ENCODE measurements around the gene KRT222. TPM values are rescaled to one million over a fixed set of nuclear protein-coding genes. Genes with fewer than 3 reads are reported as not detected.
A peak's percentile ranks its signal among the peaks of the same experiment; 100 is the strongest.

The KRT222 gene
- total RNA-seq, 1 experiment from 2014 or later = not detected

DNA sequence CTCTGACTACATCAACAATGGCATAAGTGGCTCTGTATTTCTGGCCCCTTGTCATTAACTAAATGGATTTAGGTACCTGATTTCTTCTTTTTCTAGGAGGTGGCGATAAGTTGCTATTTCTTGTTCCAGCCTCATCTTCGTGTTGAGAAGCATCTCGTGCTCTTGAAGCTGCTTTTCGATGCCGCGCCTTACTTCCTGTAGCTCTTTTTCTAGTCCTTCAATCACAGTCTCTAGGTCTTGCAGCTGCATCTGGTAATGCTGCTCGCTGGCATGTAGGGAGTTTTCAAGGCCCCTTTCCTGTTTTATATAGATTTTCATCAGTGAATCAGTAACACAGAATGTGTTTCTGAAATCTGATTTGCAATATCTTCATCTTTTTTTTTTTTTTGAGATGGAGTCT lies 5.1 kb downstream of the KRT222 start:
- no peak for DNase-seq (ENCODE audit: low read depth)

- no peak for DNase-seq (ENCODE audit: low read depth)
Measured at GRCh38 chr17:40658396-40658795, 6.6 kb downstream of the KRT222 start.

DNA sequence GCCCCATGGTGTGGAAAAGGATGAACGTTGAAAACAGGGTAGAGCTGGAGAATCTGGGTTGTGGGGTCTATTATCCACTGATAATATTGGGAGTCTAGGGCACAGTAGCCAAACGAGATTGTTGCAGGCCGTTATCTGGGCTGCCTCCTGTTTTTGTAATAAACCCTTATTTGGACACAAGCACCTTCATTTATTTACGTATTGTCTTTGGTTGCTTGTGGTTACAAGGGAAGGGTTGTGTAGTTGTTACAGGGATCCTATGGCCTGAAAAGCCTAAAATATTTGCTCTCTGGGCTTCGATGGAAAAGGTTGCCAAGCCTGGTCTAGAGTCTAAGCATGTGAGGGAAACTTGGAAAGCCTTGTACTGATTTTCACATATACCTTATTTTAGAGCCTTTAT lies 13.0 kb downstream of the KRT222 start:
- no peak for DNase-seq (ENCODE audit: low read depth)

- peak; percentile 6 for DNase-seq (ENCODE audit: low read depth)
Measured at GRCh38 chr17:40648384-40648968, 16.5 kb downstream of the KRT222 start.

DNA sequence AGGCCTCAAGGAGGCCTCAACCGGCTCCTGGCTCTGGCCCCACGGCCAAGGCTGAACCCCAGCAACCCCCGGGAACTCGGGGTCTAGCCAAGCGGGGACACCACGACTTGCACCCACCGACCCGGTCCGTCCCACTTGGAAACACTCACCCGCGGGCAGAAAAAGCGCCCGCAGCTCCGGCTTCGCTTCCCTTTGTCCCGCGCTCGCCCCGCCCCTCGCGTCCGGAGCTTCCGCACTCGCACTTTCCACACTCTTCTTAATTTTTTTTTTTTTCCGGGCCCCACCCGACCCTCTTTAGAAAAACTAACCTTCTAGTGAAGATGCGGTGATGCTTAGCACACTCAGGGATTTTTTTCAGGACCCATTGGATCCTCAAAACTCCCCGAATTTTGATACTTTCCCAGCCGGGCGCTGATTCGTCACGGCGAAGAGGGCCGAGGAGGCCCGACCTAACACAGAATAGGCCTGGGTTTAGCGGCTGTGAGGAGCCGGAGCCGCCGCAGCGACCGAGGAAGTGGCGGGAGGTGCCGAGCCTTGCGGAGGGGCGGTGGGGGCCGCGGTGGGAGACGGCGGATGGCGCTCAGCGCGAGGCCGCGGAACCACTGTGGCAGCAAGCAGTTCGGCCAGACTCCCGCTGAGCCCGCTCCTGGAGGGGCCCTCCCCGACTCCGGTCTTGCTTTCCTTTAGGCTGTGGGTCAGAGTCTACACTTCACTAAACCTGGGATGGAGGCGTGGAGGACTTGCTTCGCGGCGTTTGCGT lies 17.2 kb downstream of the KRT222 start, which contains the start of gene SMARCE1:
SMARCE1 (minus strand) TSS at position 195 of the 760 bp plus-strand sequence. CDS start 2,016 bp downstream, outside the sequence.
- peak; percentile 56 for DNase-seq (ENCODE audit: low read depth)

- DNase-seq (ENCODE audit: low read depth) = peak; percentile 54
Measured at GRCh38 chr17:40646791-40647623, 18.0 kb downstream of the KRT222 start.

GRCh38 chr17:40645943-40646342 lies 19.0 kb downstream of the KRT222 start:
- no peak for DNase-seq (ENCODE audit: low read depth)

DNA sequence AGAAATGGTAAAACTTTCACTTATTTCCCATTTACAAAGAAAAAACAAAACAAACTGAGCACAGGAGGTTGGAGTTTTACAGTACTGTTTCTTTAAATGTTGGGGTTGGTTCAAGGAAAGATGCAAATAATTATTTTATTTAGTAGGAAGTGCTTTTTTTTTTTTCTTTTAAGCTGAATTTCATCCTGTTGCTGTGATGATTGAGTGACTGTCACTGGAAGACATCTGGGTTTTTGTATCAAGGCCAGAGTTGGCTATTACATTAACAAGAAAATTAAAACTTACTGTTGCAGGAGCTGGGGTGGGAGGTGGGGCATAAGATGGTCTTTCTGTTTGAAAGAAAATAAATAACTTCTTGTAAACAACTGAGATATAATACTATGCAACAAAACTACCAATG lies 19.7 kb downstream of the KRT222 start:
- no peak for DNase-seq (ENCODE audit: low read depth)

GRCh38 chr17:40637931-40638330 lies 27.0 kb downstream of the KRT222 start:
- DNase-seq (ENCODE audit: low read depth) = no peak

- DNase-seq (ENCODE audit: low read depth) = peak; percentile 74
Measured at GRCh38 chr17:40633871-40634270, 31.1 kb downstream of the KRT222 start.

DNA sequence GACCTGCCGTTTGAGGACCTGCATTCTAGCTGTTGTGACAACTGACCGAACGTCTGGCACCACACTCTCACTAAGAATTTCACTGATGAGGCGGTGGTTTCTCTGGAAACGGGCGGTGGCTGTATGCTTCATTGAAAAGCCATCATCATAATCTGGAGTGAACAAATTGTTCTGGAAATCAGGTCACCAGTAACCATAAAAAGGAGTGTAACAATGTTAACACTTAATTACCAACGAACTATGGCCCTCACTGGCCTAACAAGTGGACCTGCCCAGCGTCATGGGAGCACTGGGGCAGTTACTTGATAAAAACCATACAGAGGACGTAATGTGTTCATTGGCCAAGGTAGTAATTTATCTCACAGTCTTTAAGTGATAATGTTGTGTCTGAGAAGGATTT lies 32.8 kb downstream of the KRT222 start:
- no peak for DNase-seq (ENCODE audit: low read depth)

- DNase-seq (ENCODE audit: low read depth) = no peak
Measured at GRCh38 chr17:40629842-40630241, 35.1 kb downstream of the KRT222 start.

- DNase-seq (ENCODE audit: low read depth) = no peak
Measured at GRCh38 chr17:40625311-40625710, 39.7 kb downstream of the KRT222 start.

DNA sequence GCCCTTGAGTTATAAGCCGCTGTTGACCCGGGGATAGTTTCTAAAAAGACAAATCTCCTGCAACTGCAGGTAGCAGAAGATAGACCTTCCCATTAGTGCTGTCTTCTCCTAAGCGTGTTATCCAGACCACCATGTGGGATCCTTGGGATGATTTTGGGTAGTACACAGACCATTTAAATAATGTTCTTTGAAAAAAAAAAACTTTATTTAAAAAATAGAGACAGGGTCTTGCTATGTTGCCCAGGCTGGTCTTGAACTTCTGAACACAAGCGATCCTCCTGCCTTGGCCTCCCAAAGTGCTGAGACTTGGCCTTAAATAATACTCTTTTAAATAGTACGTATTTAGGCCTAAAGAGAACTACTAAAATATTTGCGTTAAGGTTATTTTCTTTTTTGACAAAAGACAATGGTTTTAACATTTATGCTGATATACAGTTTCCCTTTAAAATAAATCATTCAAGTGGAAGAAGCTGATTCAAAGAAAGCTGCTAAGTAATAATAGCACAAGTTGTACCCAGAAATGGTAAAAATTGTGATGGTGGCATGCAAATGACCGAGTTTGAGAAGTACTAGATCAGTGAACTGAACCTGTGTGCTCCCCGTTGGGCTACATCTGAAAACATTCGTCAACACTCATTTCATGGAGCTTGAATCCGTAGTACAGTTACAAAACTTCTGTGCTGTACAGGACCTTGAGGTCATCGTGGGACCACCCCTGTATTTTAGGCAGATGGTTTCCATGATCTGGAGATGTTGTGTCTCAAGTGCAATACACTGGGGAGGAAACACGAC lies 41.4 kb downstream of the KRT222 start:
- no peak for DNase-seq (ENCODE audit: low read depth)

DNA sequence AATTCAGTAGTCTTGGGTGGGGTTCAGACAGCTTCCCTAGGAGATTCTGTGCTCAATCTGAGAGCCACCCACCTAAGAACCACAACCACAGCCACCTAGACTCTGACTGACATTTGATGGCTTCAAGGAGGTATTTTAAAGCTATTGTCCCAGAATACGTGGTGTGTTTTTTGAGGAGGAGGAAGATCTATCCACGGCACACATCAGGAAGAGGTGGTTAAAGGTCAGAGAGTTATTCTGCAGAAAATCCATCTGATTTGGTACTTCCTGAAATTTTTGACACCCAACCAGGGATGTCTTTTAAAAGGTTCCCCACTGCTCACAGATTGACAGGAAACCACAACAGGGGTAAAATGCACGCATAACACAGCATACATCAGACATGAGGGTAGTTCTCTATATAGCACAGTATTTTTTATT lies 42.5 kb downstream of the KRT222 start:
- DNase-seq (ENCODE audit: low read depth) = no peak

GRCh38 chr17:40621578-40621977 lies 43.4 kb downstream of the KRT222 start:
- no peak for DNase-seq (ENCODE audit: low read depth)

DNA sequence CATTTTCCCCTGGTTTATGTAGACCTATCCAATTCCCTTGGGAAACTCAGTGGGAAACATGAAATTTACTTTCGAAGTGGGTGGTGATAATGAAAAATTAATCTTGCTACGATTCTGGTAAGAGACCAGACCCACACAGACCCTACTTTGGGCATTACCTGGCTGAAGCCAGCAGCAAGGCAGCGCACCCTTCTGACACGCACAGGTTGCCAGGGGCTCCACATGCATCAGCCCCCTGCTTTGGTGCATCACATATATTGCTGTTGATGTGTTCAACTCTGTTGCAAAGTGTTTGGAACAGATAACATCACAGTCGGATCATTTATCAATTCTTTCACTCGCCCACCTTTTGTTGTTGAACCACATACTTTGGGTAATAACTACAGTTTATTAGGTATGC lies 44.0 kb downstream of the KRT222 start:
- no peak for DNase-seq (ENCODE audit: low read depth)

GRCh38 chr17:40618754-40619625 lies 46.0 kb downstream of the KRT222 start:
- DNase-seq (ENCODE audit: low read depth) = no peak

DNA sequence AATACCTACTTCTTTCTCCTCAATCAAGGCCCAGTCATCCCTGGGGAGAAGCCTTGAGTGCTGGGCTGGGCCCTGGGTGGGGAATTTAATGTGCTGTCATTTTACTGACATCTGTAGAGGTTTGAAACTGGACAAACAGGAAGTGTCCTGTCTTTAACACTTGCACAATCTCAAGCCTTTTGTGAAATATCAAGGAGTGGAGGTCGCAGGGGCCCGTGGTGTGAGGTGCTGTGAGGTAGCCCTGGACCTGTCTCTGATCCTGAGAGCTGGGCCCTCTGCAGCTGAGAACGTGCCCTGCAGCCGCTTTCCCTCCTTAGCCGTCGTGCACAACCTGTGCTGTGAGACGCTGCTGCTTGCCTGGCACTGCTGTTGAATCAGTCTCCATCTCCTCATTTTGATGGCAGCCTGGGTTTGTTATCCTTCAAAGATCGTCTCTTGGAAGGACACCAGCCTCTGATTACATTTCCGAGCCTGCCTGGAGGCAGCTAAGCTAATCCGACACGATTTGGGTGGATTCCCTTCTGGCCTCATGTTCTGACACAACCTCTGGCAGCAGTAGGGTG lies 47.2 kb downstream of the KRT222 start:
- no peak for DNase-seq (ENCODE audit: low read depth)

- no peak for DNase-seq (ENCODE audit: low read depth)
Measured at GRCh38 chr17:40616592-40616991, 48.4 kb downstream of the KRT222 start.

Data from HT1080 (cell line).